Ovary (tissue), 9 donors: ENCODE measurements around the gene ANKMY1. TPM values are rescaled to one million over a fixed set of nuclear protein-coding genes. Genes with fewer than 3 reads are reported as not detected.

Experiments
- DNase-seq, 5 donors: peaks; one replicate each; pipeline ENCODE4 v3.0.0-alpha.2; 2019 to 2020
- H3K27ac ChIP-seq, 2 donors: fragments of 200-600 bp; one replicate each; pipeline versions ENCODE4 v1.5.1 to v1.8.0; 2019 to 2022
- H3K27me3 ChIP-seq: fragments of 200-600 bp; one replicate; pipeline ENCODE4 v1.8.0; 2022
- H3K36me3 ChIP-seq: fragments of 200-600 bp; sonication (generic); one replicate; pipeline ENCODE4 v1.5.1; 2019
- H3K4me1 ChIP-seq: one replicate; pipeline ENCODE4 v1.8.1; 2013; ENCODE audit warnings: mild to moderate bottlenecking, moderate library complexity; ENCODE audit not compliant: insufficient read depth
- H3K4me3 ChIP-seq: fragments of 200-600 bp; sonication (generic); one replicate; pipeline ENCODE4 v1.5.1; 2017
- H3K9me3 ChIP-seq, 2 donors: fragments of 200-600 bp in 1 of 2; sonication (generic) in 1 of 2; one replicate each; pipeline versions ENCODE4 v1.5.1 to v1.8.1; 2013 to 2019; ENCODE audit warnings: mild to moderate bottlenecking in 1 of 2, moderate library complexity in 1 of 2
- CTCF ChIP-seq, 3 donors: fragments of 450-650 bp in 2 of 3; fragments of 200-600 bp in 1 of 3; IDR thresholded peaks; one replicate each; pipeline versions ENCODE4 v1.5.1 to v1.8.0; 2016 to 2022; ENCODE audit warnings: antibody characterized with exemption in 3 of 3, mild to moderate bottlenecking in 1 of 3
- EP300 ChIP-seq: sonication (generic); formaldehyde crosslinking; IDR thresholded peaks from one replicate; pipeline ENCODE4 v1.6.1; 2017; ENCODE audit warnings: antibody characterized with exemption
- POLR2A ChIP-seq: fragments of 450-650 bp; IDR thresholded peaks from one replicate; pipeline ENCODE4 v1.6.1; 2017; ENCODE audit warnings: antibody characterized with exemption, mild to moderate bottlenecking, moderate library complexity
- WGBS, 3 donors: extraction: QIAGEN DNeasy Blood & Tissue Kit in 1 of 3; methylation state at CpG; one replicate each; pipeline versions ENCODE4 v1.1.5 to v1.1.7; 2013 to 2017; 5-methylcytosine and 5-hydroxymethylcytosine counted together
- intact Hi-C, 4 donors: fragments of 100-400 bp; cut with DNase I; formaldehyde crosslinking; loops; one replicate each; pipeline versions ENCODE4 v1.11.0 to v1.15.1; 2022 to 2023
- polyA plus RNA-seq, 2 donors: library from polyadenylated mRNA; stranded (reverse); fragments of 200-250 nt in 1 of 2; fragments of 350-450 nt in 1 of 2; fragmentation: Illumina TruSeq in 1 of 2; extraction: RNeasy Lipid Tissue Mini Kit (QIAGEN cat#74804) in 1 of 2; gene quantifications; one replicate each; pipeline ENCODE4 v1.2.3, GENCODE V29; 2013 to 2014
- total RNA-seq, 7 donors: library from RNA; depleted of rRNA in 2 of 7; stranded (reverse); fragments of >200 nt in 2 of 7; fragmentation: NEBNext Ultra II Directional in 3 of 7; extraction: Animal tissue kit (Norgen Biotek cat#: 25700) in 3 of 7; gene quantifications; one replicate each; pipeline versions ENCODE4 v1.1.0 to v1.2.4, GENCODE V29; 2016 to 2023
- donor health status: DM: no; HTN: no; CAD: no; lungs with moderate emphysema.
- donor health status: DM: no; HTN: no; CAD: no.
- donor health status: Bipolar disorder and iron deficiency.
- donor health status: DM: yes; HTN: yes; CAD: no.
- donor health status: DM: no; HTN: no; CAD: no.
- donor health status: DM: yes; HTN: yes; CAD: no.

Gene ANKMY1
- total and polyA plus RNA-seq, 9 donors = 11.5 to 24.2 (median 19.0) TPM

GRCh38 chr2:240434728-240435456 is 122.9 kb downstream of the ANKMY1 start:
- 1% methylated on average over 24 to 71 of the region's 71 CpGs for WGBS, 3 donors
- no peaks in the 10 kb centered on the region for H3K9me3 ChIP-seq
- peak overlapping the region; percentile 79 to 91 for H3K27ac ChIP-seq
- peak overlapping the region; percentile 66 for H3K4me3 ChIP-seq
- H3K27me3 ChIP-seq = no peaks in the 10 kb centered on the region
- intact Hi-C loops = loop anchor here in 2 of 4 donors (5.0 kb wide), 2 partner anchors 63 to 127 kb away; partner anchors contain the start of gene DUSP28 (in 1 of the 2)
- peaks cover 17% of the 10 kb centered on the region for H3K4me1 ChIP-seq
- no peaks in the 10 kb centered on the region for H3K36me3 ChIP-seq
- TF ChIP-seq EP300 (no peak), POLR2A (peak; percentile 25)
- peak; percentile 97 to 98 (median 98) for DNase-seq

GRCh38 chr2:240433973-240434727 is 123.6 kb downstream of the ANKMY1 start:
- Histone ChIP-seq H3K4me3 (peak overlapping the region; percentile 66), H3K4me1 (peaks cover 17% of the 10 kb centered on the region), H3K36me3 (no peaks in the 10 kb centered on the region), H3K9me3 (no peaks in the 10 kb centered on the region), H3K27ac (peak overlapping the region; percentile 79 to 91), H3K27me3 (no peaks in the 10 kb centered on the region)
- TF ChIP-seq EP300 (no peak), CTCF (IDR thresholded peaks at IDR 0.05) (no peak), POLR2A (no peak)
- intact Hi-C loops = loop anchor here in 1 of 4 donors (5.0 kb wide), 1 partner anchor 62 kb away; no protein-coding TSS in a partner anchor
- DNase-seq = peak; percentile 62 to 77 (median 69)
- WGBS, 3 donors = 70 to 72% (median 72%) methylated on average over 16 of the region's 16 CpGs

GRCh38 chr2:240432820-240433801 is 124.7 kb downstream of the ANKMY1 start:
- H3K4me1 ChIP-seq = peaks cover 12% of the 10 kb centered on the region
- DNase-seq = peak in 4 of 5 donors; percentile 37 to 51 (median 45)
- H3K27ac ChIP-seq = no peak overlapping the region
- no peaks in the 10 kb centered on the region for H3K36me3 ChIP-seq
- H3K4me3 ChIP-seq = no peak overlapping the region
- TF ChIP-seq CTCF (IDR thresholded peaks at IDR 0.05) = no peak
- no peaks in the 10 kb centered on the region for H3K9me3 ChIP-seq
- 84 to 87% (median 85%) methylated on average over 34 of the region's 34 CpGs for WGBS, 3 donors
- intact Hi-C loops = loop anchor here in 1 of 4 donors (5.0 kb wide), 1 partner anchor 61 kb away; no protein-coding TSS in a partner anchor
- no peaks in the 10 kb centered on the region for H3K27me3 ChIP-seq

GRCh38 chr2:240432430-240432819 is 125.4 kb downstream of the ANKMY1 start:
- no peaks in the 10 kb centered on the region for H3K36me3 ChIP-seq
- TF ChIP-seq EP300 = no peak
- TF ChIP-seq CTCF (IDR thresholded peaks at IDR 0.05) = no peak
- no peak for TF ChIP-seq POLR2A
- no peaks in the 10 kb centered on the region for H3K9me3 ChIP-seq
- H3K4me1 ChIP-seq = peaks cover 8% of the 10 kb centered on the region
- intact Hi-C loops = loop anchor here in 1 of 4 donors (5.0 kb wide), 1 partner anchor 60 kb away; no protein-coding TSS in a partner anchor
- H3K4me3 ChIP-seq = no peak overlapping the region
- H3K27me3 ChIP-seq = no peaks in the 10 kb centered on the region
- 88 to 91% (median 90%) methylated on average over 9 of the region's 9 CpGs for WGBS, 3 donors
- no peak overlapping the region for H3K27ac ChIP-seq
- peak in 4 of 5 donors; percentile 4 to 26 (median 19) for DNase-seq
